ENCODE data around the gene LRRC4C.

Gene LRRC4C

GRCh38 chr11:40421208-40421981 lies 1038.1 kb downstream of the LRRC4C start:
- DNase-seq, result no peak

- no peak for DNase-seq
Measured at GRCh38 chr11:40417627-40418026, 1041.8 kb downstream of the LRRC4C start.

- DNase-seq, result no peak
Measured at GRCh38 chr11:40407355-40407754, 1052.1 kb downstream of the LRRC4C start.

- DNase-seq, result no peak
Measured at GRCh38 chr11:40405614-40406013, 1053.8 kb downstream of the LRRC4C start.

GRCh38 chr11:40403321-40403720 lies 1056.1 kb downstream of the LRRC4C start:
- no peak for DNase-seq

GRCh38 chr11:40401132-40401853 lies 1058.2 kb downstream of the LRRC4C start:
- no peak for DNase-seq

GRCh38 chr11:40397141-40397540 lies 1062.3 kb downstream of the LRRC4C start:
- no peak for DNase-seq

GRCh38 chr11:40393511-40393910 lies 1065.9 kb downstream of the LRRC4C start:
- DNase-seq, result no peak

- no peak for DNase-seq
Measured at GRCh38 chr11:40391679-40392078, 1067.8 kb downstream of the LRRC4C start.

- DNase-seq, result no peak
Measured at GRCh38 chr11:40388097-40388818, 1071.2 kb downstream of the LRRC4C start.

- no peak for DNase-seq
Measured at GRCh38 chr11:40387240-40387980, 1072.0 kb downstream of the LRRC4C start.

- no peak for DNase-seq
Measured at GRCh38 chr11:40384991-40385390, 1074.5 kb downstream of the LRRC4C start.

- no peak for DNase-seq
Measured at GRCh38 chr11:40381481-40381880, 1078.0 kb downstream of the LRRC4C start.

GRCh38 chr11:40380835-40381234 lies 1078.6 kb downstream of the LRRC4C start:
- no peak for DNase-seq

- no peak for DNase-seq
Measured at GRCh38 chr11:40376331-40376730, 1083.1 kb downstream of the LRRC4C start.

- no peak for DNase-seq
Measured at GRCh38 chr11:40370821-40371616, 1088.4 kb downstream of the LRRC4C start.

GRCh38 chr11:40360206-40360798 lies 1099.2 kb downstream of the LRRC4C start:
- DNase-seq, result no peak

- DNase-seq, result no peak
Measured at GRCh38 chr11:40354121-40354520, 1105.3 kb downstream of the LRRC4C start.

- no peak for DNase-seq
Measured at GRCh38 chr11:40340911-40341310, 1118.5 kb downstream of the LRRC4C start.

- no peak for DNase-seq
Measured at GRCh38 chr11:40338739-40339138, 1120.7 kb downstream of the LRRC4C start.

GRCh38 chr11:40338062-40338461 lies 1121.4 kb downstream of the LRRC4C start:
- DNase-seq, result no peak

- DNase-seq, result no peak
Measured at GRCh38 chr11:40337118-40337517, 1122.3 kb downstream of the LRRC4C start.
